Astrocyte (in vitro differentiated cells and primary cell): Measurements from ENCODE around the gene KRT36. TPM values are rescaled to one million over a fixed set of nuclear protein-coding genes. Genes with fewer than 3 reads are reported as not detected.

Experiments used
- DNase-seq: peaks from one replicate; pipeline ENCODE4 v3.0.0-alpha.2; 2010; ENCODE audit warnings: low read depth
- FAIRE-seq: peaks from 2 replicates; lab custom pipeline; 2011; peaks lifted over from hg19 to GRCh38; lab: Jason Lieb, UNC
- H2AFZ ChIP-seq: 2 replicates; pipeline ENCODE4 v1.6.0; 2012; ENCODE audit warnings: low read depth, low read length, inconsistent platforms
- H3K27ac ChIP-seq: 2 replicates; pipeline ENCODE4 v1.5.1; 2011; ENCODE audit warnings: low read depth, low read length, inconsistent platforms
- H3K27me3 ChIP-seq: 2 replicates; pipeline ENCODE4 v1.6.0; 2011; ENCODE audit warnings: low read length, inconsistent platforms; ENCODE audit not compliant: insufficient read depth
- H3K36me3 ChIP-seq: 2 replicates; pipeline ENCODE4 v1.5.1; 2011; ENCODE audit warnings: low read length, inconsistent platforms; ENCODE audit not compliant: insufficient read depth
- H3K4me1 ChIP-seq: 2 replicates; pipeline ENCODE4 v1.5.1; 2011; ENCODE audit warnings: low read length, inconsistent platforms; ENCODE audit not compliant: insufficient read depth
- H3K4me2 ChIP-seq: 2 replicates; pipeline ENCODE4 v1.6.0; 2012; ENCODE audit warnings: low read length, inconsistent platforms
- H3K4me3 ChIP-seq: 2 replicates; pipeline ENCODE4 v1.5.1; 2011; ENCODE audit warnings: low read depth, mild to moderate bottlenecking, low read length, inconsistent platforms; ENCODE audit not compliant: insufficient read depth
- H3K79me2 ChIP-seq: 2 replicates; pipeline ENCODE4 v1.6.0; 2012; ENCODE audit warnings: mild to moderate bottlenecking, low read length, inconsistent platforms; ENCODE audit not compliant: insufficient read depth
- H3K9ac ChIP-seq: 2 replicates; pipeline ENCODE4 v1.6.0; 2012; ENCODE audit warnings: mild to moderate bottlenecking, low read length, inconsistent platforms
- H3K9me3 ChIP-seq: 2 replicates; pipeline ENCODE4 v1.5.1; 2012; ENCODE audit warnings: low read depth, mild to moderate bottlenecking, low read length, inconsistent platforms; ENCODE audit not compliant: insufficient read depth
- H4K20me1 ChIP-seq: 2 replicates; pipeline ENCODE4 v1.6.0; 2012; ENCODE audit warnings: low read length, inconsistent platforms; ENCODE audit not compliant: insufficient read depth
- H3K27ac Mint-ChIP-seq: one replicate; pipeline ENCODE4 v1.8.0; 2021; ENCODE audit warnings: mild to moderate bottlenecking, mixed read lengths; ENCODE audit not compliant: unreplicated experiment
- H3K27me3 Mint-ChIP-seq: one replicate; pipeline ENCODE4 v1.8.0; 2021; ENCODE audit warnings: low read depth, mixed read lengths; ENCODE audit not compliant: unreplicated experiment
- H3K36me3 Mint-ChIP-seq: one replicate; pipeline ENCODE4 v1.8.0; 2021; ENCODE audit warnings: low read depth, mixed read lengths; ENCODE audit not compliant: unreplicated experiment
- H3K4me1 Mint-ChIP-seq: one replicate; pipeline ENCODE4 v1.8.0; 2021; ENCODE audit warnings: low read depth, mixed read lengths; ENCODE audit not compliant: unreplicated experiment
- H3K4me3 Mint-ChIP-seq: one replicate; pipeline ENCODE4 v1.8.0; 2021; ENCODE audit warnings: mild to moderate bottlenecking, moderate library complexity, mixed read lengths; ENCODE audit not compliant: unreplicated experiment
- H3K9me3 Mint-ChIP-seq: one replicate; pipeline ENCODE4 v1.8.0; 2021; ENCODE audit warnings: mild to moderate bottlenecking, mixed read lengths; ENCODE audit not compliant: unreplicated experiment
- EZH2 ChIP-seq: IDR thresholded peaks from 2 replicates; pipeline ENCODE4 v1.6.1; 2012; ENCODE audit warnings: mild to moderate bottlenecking, low read length, inconsistent platforms; ENCODE audit not compliant: insufficient read depth
- total RNA-seq: library from RNA; stranded (reverse); gene quantifications from 2 replicates; pipeline ENCODE4 v1.2.1, GENCODE V29; 2021
- TF ChIP-seq, protein P1 (sequence below): IDR thresholded peaks from 2 replicates; pipeline ENCODE4 v1.5.1; 2011; ENCODE audit warnings: low read depth, mild to moderate bottlenecking, inconsistent platforms, low read length, moderate library complexity; ENCODE audit not compliant: insufficient read depth

KRT36 gene
- total RNA-seq, 1 donor from 2014 or later, result not detected

DNA sequence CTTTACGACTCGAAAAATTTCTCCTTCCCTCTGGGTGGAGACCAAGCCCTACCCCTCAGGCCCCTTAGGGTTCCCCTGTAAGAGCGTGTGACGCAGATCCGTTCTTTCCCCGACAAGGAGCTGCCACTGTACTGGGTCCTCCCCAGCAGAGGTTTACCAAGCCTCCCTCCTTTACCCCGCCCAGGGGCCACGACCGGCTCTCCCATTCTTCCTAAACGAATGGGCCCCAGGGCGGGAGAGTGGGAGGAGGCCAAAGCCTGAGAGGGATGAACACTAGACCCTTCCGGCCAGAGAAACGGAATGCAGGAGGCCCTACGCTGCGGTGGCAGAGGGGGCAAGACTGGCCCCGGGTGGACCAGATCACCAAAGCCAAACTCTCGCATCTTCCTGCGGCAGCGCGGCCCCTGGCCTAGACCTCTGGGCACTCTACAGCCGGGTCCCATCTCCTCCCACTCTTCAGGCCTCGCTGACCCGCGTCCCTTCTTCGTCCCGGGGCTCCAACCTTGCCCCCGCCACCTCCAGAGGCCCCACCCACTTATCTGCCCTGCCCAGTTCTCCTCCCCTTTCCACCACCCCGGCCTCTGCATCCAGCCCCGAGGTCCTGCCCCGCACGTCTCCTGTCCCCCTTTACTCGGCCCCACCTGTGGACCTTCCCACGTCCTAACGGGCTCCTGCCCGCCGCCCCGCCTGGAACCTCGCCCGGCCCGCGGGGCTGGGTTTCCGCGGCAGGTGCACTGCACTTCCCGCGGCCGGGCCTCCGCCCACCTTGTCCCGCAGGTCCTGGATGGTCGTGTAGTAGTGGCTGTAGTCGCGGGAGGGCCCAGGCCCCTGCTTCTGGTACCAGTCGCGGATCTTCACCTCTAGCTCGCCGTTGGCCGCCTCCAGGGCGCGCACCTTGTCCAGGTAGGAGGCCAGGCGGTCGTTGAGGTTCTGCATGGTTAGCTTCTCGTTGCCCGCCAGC lies 37.6 kb upstream of the KRT36 start:
- H4K20me1 ChIP-seq, result no peaks in the 10 kb centered on the region
- H2AFZ ChIP-seq, result peak overlapping the region; percentile 91
- Mint-ChIP-seq H3K36me3 (no peaks in the 10 kb centered on the region), H3K4me1 (peaks cover 16% of the 10 kb centered on the region), H3K9me3 (no peaks in the 10 kb centered on the region), H3K4me3 (peak overlapping the region; percentile 86), H3K27ac (peak overlapping the region; percentile 58), H3K27me3 (peaks cover 9% of the 10 kb centered on the region)
- H3K9ac ChIP-seq, result peak overlapping the region; percentile 72
- H3K36me3 ChIP-seq, result no peaks in the 10 kb centered on the region
- H3K4me1 ChIP-seq, result peaks cover 35% of the 10 kb centered on the region
- H3K4me2 ChIP-seq, result peak overlapping the region; percentile 88
- TF ChIP-seq, protein P1, sequence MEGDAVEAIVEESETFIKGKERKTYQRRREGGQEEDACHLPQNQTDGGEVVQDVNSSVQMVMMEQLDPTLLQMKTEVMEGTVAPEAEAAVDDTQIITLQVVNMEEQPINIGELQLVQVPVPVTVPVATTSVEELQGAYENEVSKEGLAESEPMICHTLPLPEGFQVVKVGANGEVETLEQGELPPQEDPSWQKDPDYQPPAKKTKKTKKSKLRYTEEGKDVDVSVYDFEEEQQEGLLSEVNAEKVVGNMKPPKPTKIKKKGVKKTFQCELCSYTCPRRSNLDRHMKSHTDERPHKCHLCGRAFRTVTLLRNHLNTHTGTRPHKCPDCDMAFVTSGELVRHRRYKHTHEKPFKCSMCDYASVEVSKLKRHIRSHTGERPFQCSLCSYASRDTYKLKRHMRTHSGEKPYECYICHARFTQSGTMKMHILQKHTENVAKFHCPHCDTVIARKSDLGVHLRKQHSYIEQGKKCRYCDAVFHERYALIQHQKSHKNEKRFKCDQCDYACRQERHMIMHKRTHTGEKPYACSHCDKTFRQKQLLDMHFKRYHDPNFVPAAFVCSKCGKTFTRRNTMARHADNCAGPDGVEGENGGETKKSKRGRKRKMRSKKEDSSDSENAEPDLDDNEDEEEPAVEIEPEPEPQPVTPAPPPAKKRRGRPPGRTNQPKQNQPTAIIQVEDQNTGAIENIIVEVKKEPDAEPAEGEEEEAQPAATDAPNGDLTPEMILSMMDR, result no peak
- TF ChIP-seq EZH2, result peak; percentile 69
- FAIRE-seq (no peak), DNase-seq (no peak)
- no peaks in the 10 kb centered on the region for H3K9me3 ChIP-seq
- H3K27ac ChIP-seq, result no peak overlapping the region
- peaks cover 12% of the 10 kb centered on the region for H3K79me2 ChIP-seq
- H3K4me3 ChIP-seq, result peak overlapping the region; percentile 57
- no peaks in the 10 kb centered on the region for H3K27me3 ChIP-seq

DNA sequence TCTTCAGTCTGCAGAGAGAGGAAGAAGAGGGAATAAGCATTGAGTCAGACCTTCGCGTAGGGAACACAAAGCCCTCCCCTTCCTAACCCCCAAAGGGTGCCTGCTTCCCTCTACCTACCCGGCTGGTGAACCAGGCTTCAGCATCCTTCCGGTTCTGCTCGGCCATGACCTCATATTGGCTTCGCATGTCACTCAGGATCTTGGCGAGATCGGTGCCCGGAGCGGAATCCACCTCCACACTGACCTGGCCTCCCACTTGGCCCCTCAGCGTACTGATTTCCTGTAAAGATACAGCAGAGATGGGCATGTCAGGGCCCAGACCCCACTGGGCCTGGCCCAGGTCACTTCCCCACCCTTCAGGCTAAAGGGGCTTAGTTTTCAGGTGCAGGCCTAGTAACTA lies 34.6 kb upstream of the KRT36 start:
- H3K27ac Mint-ChIP-seq, result no peak overlapping the region
- no peaks in the 10 kb centered on the region for H3K9me3 Mint-ChIP-seq
- DNase-seq (no peak), FAIRE-seq (no peak)
- Histone ChIP-seq H3K79me2 (peaks cover 12% of the 10 kb centered on the region), H2AFZ (no peak overlapping the region), H3K36me3 (no peaks in the 10 kb centered on the region), H3K9me3 (no peaks in the 10 kb centered on the region), H3K27me3 (no peaks in the 10 kb centered on the region), H3K4me3 (no peak overlapping the region), H3K4me2 (no peak overlapping the region), H3K9ac (no peak overlapping the region), H3K4me1 (peaks cover 42% of the 10 kb centered on the region), H3K27ac (no peak overlapping the region), H4K20me1 (no peaks in the 10 kb centered on the region)
- H3K36me3 Mint-ChIP-seq, result no peaks in the 10 kb centered on the region
- TF ChIP-seq, protein P1, result no peak
- no peak for TF ChIP-seq EZH2
- no peak overlapping the region for H3K4me3 Mint-ChIP-seq
- H3K27me3 Mint-ChIP-seq, result peaks cover 14% of the 10 kb centered on the region
- peaks cover 12% of the 10 kb centered on the region for H3K4me1 Mint-ChIP-seq

DNA sequence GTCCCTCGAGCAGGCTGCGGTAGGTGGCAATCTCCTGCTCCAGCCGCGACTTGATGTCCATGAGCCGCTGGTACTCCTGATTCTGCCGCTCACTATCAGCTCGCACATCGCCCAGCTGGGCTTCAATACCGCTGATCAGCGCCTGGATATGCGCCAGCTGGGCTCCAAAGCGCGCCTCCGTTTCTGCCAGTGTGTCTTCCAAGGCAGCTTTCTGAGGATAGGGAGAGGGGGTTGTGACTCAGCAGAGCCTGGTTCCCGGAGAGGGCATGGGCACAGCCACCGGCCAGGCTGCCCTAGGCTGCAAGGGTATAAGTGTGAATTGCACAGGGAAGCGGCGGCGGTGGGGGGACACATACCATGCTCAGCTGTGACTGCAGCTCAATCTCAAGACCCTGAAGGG lies 34.1 kb upstream of the KRT36 start:
- no peaks in the 10 kb centered on the region for H3K9me3 ChIP-seq
- H2AFZ ChIP-seq, result no peak overlapping the region
- no peaks in the 10 kb centered on the region for H3K36me3 ChIP-seq
- no peak for DNase-seq
- H3K9ac ChIP-seq, result no peak overlapping the region
- Mint-ChIP-seq H3K36me3 (no peaks in the 10 kb centered on the region), H3K27me3 (peaks cover 11% of the 10 kb centered on the region), H3K27ac (no peak overlapping the region), H3K9me3 (no peaks in the 10 kb centered on the region), H3K4me3 (no peak overlapping the region), H3K4me1 (peaks cover 11% of the 10 kb centered on the region)
- no peak overlapping the region for H3K4me2 ChIP-seq
- no peak for FAIRE-seq
- no peak overlapping the region for H3K4me3 ChIP-seq
- no peak for TF ChIP-seq EZH2
- TF ChIP-seq, protein P1, result no peak
- peaks cover 42% of the 10 kb centered on the region for H3K4me1 ChIP-seq
- H3K79me2 ChIP-seq, result peaks cover 12% of the 10 kb centered on the region
- no peak overlapping the region for H3K27ac ChIP-seq
- no peaks in the 10 kb centered on the region for H4K20me1 ChIP-seq
- H3K27me3 ChIP-seq, result no peaks in the 10 kb centered on the region
